Loucy (cell line): ENCODE results near the gene CEP164.

ENCODE experiments used
- EZH2phosphoT487 ChIP-seq: fragments of 200-600 bp; IDR thresholded peaks from 2 replicates; pipeline ENCODE4 v1.6.1; 2018; ENCODE audit warnings: antibody characterized with exemption, mild to moderate bottlenecking, moderate library complexity, borderline replicate concordance
- TF ChIP-seq, protein P1 (sequence below): fragments of 200-600 bp; sonication (generic); conservative IDR thresholded peaks from 2 replicates; pipeline ENCODE4 v1.5.1; 2014; ENCODE audit warnings: mild to moderate bottlenecking, antibody characterized with exemption, low read length

GRCh38 chr11:117366248-117366647 lies 38.6 kb downstream of the CEP164 start:
- TF ChIP-seq, protein P1, sequence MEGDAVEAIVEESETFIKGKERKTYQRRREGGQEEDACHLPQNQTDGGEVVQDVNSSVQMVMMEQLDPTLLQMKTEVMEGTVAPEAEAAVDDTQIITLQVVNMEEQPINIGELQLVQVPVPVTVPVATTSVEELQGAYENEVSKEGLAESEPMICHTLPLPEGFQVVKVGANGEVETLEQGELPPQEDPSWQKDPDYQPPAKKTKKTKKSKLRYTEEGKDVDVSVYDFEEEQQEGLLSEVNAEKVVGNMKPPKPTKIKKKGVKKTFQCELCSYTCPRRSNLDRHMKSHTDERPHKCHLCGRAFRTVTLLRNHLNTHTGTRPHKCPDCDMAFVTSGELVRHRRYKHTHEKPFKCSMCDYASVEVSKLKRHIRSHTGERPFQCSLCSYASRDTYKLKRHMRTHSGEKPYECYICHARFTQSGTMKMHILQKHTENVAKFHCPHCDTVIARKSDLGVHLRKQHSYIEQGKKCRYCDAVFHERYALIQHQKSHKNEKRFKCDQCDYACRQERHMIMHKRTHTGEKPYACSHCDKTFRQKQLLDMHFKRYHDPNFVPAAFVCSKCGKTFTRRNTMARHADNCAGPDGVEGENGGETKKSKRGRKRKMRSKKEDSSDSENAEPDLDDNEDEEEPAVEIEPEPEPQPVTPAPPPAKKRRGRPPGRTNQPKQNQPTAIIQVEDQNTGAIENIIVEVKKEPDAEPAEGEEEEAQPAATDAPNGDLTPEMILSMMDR: no peak
- TF ChIP-seq EZH2phosphoT487: no peak
